ENCODE data around the gene UNC13A. TPM values are rescaled to one million over a fixed set of nuclear protein-coding genes. Genes with fewer than 3 reads are reported as not detected.

The UNC13A gene
- total and polyA plus RNA-seq, 2 of the 8 experiments (the other 6 are each of a cell fraction or from before 2014, with no cell fraction given), result 13.1 to 47.6 TPM

DNA sequence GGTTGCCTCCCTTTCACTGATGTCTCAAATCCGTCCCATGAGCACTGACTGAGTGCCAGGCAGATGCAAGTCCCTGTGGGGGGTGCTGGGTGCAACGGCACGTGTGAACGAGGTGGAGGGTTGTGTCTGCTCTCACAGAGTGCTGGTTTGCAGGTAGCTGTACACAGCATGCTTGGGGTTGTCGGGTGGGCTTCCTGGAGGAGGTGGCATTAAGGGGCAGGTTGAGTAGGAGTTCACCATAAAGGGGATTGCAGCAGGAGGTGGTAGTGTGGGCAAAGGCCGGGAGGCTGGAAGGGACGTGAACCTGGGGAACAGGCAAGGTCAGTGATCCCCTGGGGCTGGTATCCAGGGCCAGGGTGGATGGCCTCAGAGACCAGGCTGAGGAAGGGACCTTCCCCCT is 115.5 kb downstream of the UNC13A start (continued):
- TF ChIP-seq BRCA1 (IDR thresholded peaks at IDR 0.05; ENCODE audit: low read depth, low read length) (no peak), KDM1A (IDR thresholded peaks at IDR 0.05; ENCODE audit: borderline replicate concordance, low read length) (no peak)
